Kasumi-1 (cell line): ENCODE measurements around the gene MYO9B.
A peak's percentile ranks its signal among the peaks of the same experiment; 100 is the strongest.
"Not testable (repeated sequence)": the region's sequence is repeated elsewhere in the genome, so short reads cannot be mapped to it uniquely, and the experiment has no call there.

ENCODE experiments used
- DNase-seq, 2 experiments: peaks; one replicate each; lab custom pipeline; 2025; lab: John Stamatoyannopoulos, UW

Gene MYO9B

GRCh38 chr19:17148130-17148529, 72.6 kb downstream of the MYO9B start:
- DNase-seq, result no peak

GRCh38 chr19:17149393-17150135, 74.0 kb downstream of the MYO9B start:
- no peak for DNase-seq

GRCh38 chr19:17153996-17154395, 78.4 kb downstream of the MYO9B start:
- no peak for DNase-seq

GRCh38 chr19:17155251-17155650, 79.7 kb downstream of the MYO9B start:
- DNase-seq, result no peak

GRCh38 chr19:17156296-17156946, 80.8 kb downstream of the MYO9B start:
- no peak for DNase-seq

- peak; percentile 91 to 93 for DNase-seq
Measured at GRCh38 chr19:17156947-17157302, 81.3 kb downstream of the MYO9B start.

GRCh38 chr19:17158584-17158983, 83.0 kb downstream of the MYO9B start:
- no peak for DNase-seq

GRCh38 chr19:17159466-17160393, 84.2 kb downstream of the MYO9B start:
- no peak for DNase-seq

- no peak for DNase-seq
Measured at GRCh38 chr19:17160908-17161307, 85.3 kb downstream of the MYO9B start.

- not testable (repeated sequence) for DNase-seq
Measured at GRCh38 chr19:17162131-17162530, 86.6 kb downstream of the MYO9B start.

- DNase-seq, result no peak
Measured at GRCh38 chr19:17162580-17162979, 87.0 kb downstream of the MYO9B start.

GRCh38 chr19:17163652-17164051, 88.1 kb downstream of the MYO9B start:
- DNase-seq, result no peak

GRCh38 chr19:17164639-17165038, 89.1 kb downstream of the MYO9B start:
- no peak for DNase-seq

GRCh38 chr19:17165715-17166114, 90.1 kb downstream of the MYO9B start:
- DNase-seq, result no peak

- DNase-seq, result no peak
Measured at GRCh38 chr19:17170538-17171297, 95.1 kb downstream of the MYO9B start.

GRCh38 chr19:17171874-17172273, 96.3 kb downstream of the MYO9B start:
- DNase-seq, result no peak

GRCh38 chr19:17172624-17173345, 97.2 kb downstream of the MYO9B start:
- no peak for DNase-seq

GRCh38 chr19:17178291-17178690, 102.7 kb downstream of the MYO9B start:
- DNase-seq, result no peak

GRCh38 chr19:17180997-17181702, 105.6 kb downstream of the MYO9B start:
- no peak for DNase-seq

GRCh38 chr19:17183271-17183761, 107.7 kb downstream of the MYO9B start:
- DNase-seq, result peak in 1 of 2 experiments; percentile 4
